Measurements from ENCODE around the gene MAP2.

DNA sequence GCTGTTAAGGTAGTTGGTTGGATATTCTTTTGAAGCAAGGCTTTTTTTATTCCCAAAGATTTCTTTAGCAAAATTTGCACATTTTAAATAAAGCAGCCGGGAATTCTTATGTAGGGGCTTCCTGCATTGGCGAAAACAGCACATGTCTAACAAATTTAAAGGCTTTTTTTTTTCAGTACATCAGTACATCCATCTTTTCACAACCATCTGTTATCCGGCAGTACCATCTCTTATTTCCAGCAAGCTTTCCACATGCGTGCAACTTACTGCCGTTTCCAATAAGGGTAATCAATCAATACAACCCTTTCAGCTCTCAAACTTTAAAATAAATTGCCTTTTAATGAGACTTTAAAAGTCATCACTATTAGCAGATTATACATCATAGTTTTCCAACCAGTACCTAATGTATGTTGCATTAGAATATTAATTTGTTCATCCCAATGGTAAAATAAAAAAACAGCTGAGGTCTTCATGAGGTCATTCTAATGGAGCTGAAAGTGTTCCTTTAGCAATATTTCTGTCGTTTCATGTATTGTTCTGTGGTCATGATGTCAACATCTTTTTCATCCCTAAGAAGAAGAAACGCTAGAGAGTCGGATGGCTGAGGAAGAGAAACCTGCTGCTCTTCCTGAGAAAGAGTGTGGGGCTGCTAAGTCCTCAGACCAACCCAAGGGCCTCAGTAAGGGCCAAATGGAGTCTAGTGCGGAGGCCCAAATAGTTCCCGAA, 266.3 kb downstream of the MAP2 start:
- TF ChIP-seq BCL11A (IDR thresholded peaks at IDR 0.05; ENCODE audit: low read depth in 2 of 2, low read length in 2 of 2) (no peak), POLR2AphosphoS5 (IDR thresholded peaks at IDR 0.05; ENCODE audit: low read depth, low read length) (no peak), SP2 (IDR thresholded peaks at IDR 0.05; ENCODE audit: low read length) (no peak), POLR2A (IDR thresholded peaks at IDR 0.05; ENCODE audit: control extremely low read depth in 1 of 2, low read depth in 2 of 2, low read length in 2 of 2) (no peak), TAF1 (IDR thresholded peaks at IDR 0.05; ENCODE audit: low read depth, low read length) (no peak), EGR1 (IDR thresholded peaks at IDR 0.05; ENCODE audit: borderline replicate concordance, low read depth, low read length) (no peak), JUN (IDR thresholded peaks at IDR 0.05; ENCODE audit: low read depth, low read length) (no peak), BRCA1 (IDR thresholded peaks at IDR 0.05; ENCODE audit: low read depth, low read length) (no peak), BACH1 (IDR thresholded peaks at IDR 0.05; ENCODE audit: low read length) (no peak), RNF2 (IDR thresholded peaks at IDR 0.05; ENCODE audit: borderline replicate concordance, low read depth, low read length, missing control alignments, poor library complexity, severe bottlenecking) (no peak), CREB1 (IDR thresholded peaks at IDR 0.05) (no peak)
- TF ChIP-seq, protein P1, sequence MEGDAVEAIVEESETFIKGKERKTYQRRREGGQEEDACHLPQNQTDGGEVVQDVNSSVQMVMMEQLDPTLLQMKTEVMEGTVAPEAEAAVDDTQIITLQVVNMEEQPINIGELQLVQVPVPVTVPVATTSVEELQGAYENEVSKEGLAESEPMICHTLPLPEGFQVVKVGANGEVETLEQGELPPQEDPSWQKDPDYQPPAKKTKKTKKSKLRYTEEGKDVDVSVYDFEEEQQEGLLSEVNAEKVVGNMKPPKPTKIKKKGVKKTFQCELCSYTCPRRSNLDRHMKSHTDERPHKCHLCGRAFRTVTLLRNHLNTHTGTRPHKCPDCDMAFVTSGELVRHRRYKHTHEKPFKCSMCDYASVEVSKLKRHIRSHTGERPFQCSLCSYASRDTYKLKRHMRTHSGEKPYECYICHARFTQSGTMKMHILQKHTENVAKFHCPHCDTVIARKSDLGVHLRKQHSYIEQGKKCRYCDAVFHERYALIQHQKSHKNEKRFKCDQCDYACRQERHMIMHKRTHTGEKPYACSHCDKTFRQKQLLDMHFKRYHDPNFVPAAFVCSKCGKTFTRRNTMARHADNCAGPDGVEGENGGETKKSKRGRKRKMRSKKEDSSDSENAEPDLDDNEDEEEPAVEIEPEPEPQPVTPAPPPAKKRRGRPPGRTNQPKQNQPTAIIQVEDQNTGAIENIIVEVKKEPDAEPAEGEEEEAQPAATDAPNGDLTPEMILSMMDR (IDR thresholded peaks at IDR 0.05; ENCODE audit: control extremely low read depth in 1 of 3, insufficient read depth in 1 of 3, low read depth in 1 of 3, low read length in 3 of 3) = no peak
- TF ChIP-seq, protein P2, sequence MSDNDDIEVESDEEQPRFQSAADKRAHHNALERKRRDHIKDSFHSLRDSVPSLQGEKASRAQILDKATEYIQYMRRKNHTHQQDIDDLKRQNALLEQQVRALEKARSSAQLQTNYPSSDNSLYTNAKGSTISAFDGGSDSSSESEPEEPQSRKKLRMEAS (IDR thresholded peaks at IDR 0.05) = no peak
- TF ChIP-seq, protein P3, sequence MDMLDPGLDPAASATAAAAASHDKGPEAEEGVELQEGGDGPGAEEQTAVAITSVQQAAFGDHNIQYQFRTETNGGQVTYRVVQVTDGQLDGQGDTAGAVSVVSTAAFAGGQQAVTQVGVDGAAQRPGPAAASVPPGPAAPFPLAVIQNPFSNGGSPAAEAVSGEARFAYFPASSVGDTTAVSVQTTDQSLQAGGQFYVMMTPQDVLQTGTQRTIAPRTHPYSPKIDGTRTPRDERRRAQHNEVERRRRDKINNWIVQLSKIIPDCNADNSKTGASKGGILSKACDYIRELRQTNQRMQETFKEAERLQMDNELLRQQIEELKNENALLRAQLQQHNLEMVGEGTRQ (IDR thresholded peaks at IDR 0.05; ENCODE audit: low read length) = no peak

Measured in H1 (cell line).